ENCODE measurements around the gene GDF9. TPM values are rescaled to one million over a fixed set of nuclear protein-coding genes. Genes with fewer than 3 reads are reported as not detected.

Gene GDF9
- total RNA-seq, 2 experiments from 2014 or later = 0.87 to 0.89 TPM

Other genes with a start within 250 kb of the GDF9 start
- gene IL13, start 208.3 kb downstream of the GDF9 start, total RNA-seq = 1 to 10 TPM; 2.5 to 2.8 TPM
- not detected for gene IL4, start 192.5 kb downstream of the GDF9 start, total RNA-seq
- 1 to 10 TPM; 7.5 TPM for gene KIF3A, start 128.9 kb downstream of the GDF9 start, total RNA-seq
- 1 to 10 TPM; 5.5 to 6.2 TPM for gene CCNI2, start 119.0 kb downstream of the GDF9 start, total RNA-seq
- gene SEPTIN8, start 89.2 kb downstream of the GDF9 start, total RNA-seq = 10 to 100 TPM; 20.5 to 21.6 TPM
- gene SOWAHA, start 53.2 kb downstream of the GDF9 start, total RNA-seq = not detected
- under 1 TPM; 0.42 to 0.98 TPM for gene SHROOM1, start 35.8 kb downstream of the GDF9 start, total RNA-seq
- 100 to 1,000 TPM; 304 to 328 TPM for gene UQCRQ, start 173 bp upstream of the GDF9 start, total RNA-seq
- gene LEAP2, start 7.2 kb upstream of the GDF9 start, total RNA-seq = 1 to 10 TPM; 3.2 to 3.8 TPM
- 10 to 100 TPM; 33.9 to 40.0 TPM for gene AFF4, start 97.2 kb upstream of the GDF9 start, total RNA-seq
- 10 to 100 TPM; 27.8 to 31.9 TPM for gene ZCCHC10, start 160.1 kb upstream of the GDF9 start, total RNA-seq
- 10 to 100 TPM; 89.5 to 95.4 TPM for gene HSPA4, start 185.5 kb upstream of the GDF9 start, total RNA-seq